Nephron progenitor cell (in vitro differentiated cells): ENCODE measurements around the gene GPR137B.

ENCODE experiments used
- DNase-seq: peaks from one replicate; pipeline ENCODE4 v3.0.0; 2021
- H3K27ac Mint-ChIP-seq: 2 replicates; pipeline ENCODE4 v1.8.0; 2021; ENCODE audit warnings: mild to moderate bottlenecking, moderate library complexity, mixed read lengths
- H3K27me3 Mint-ChIP-seq: 2 replicates; pipeline ENCODE4 v1.8.0; 2021; ENCODE audit warnings: mild to moderate bottlenecking, low read depth, mixed read lengths; ENCODE audit not compliant: poor library complexity
- H3K36me3 Mint-ChIP-seq: 2 replicates; pipeline ENCODE4 v1.8.0; 2021; ENCODE audit warnings: low read depth, mixed read lengths
- H3K4me1 Mint-ChIP-seq: 2 replicates; pipeline ENCODE4 v1.8.0; 2021; ENCODE audit warnings: mixed read lengths
- H3K4me3 Mint-ChIP-seq: 2 replicates; pipeline ENCODE4 v1.8.0; 2021; ENCODE audit warnings: mild to moderate bottlenecking, moderate library complexity, mixed read lengths
- H3K9me3 Mint-ChIP-seq: 2 replicates; pipeline ENCODE4 v1.8.0; 2021; ENCODE audit warnings: mild to moderate bottlenecking, moderate library complexity, mixed read lengths
- CTCF ChIP-seq: fragments of 200-600 bp; sonication (generic); IDR thresholded peaks from 2 replicates; pipeline ENCODE4 v1.5.0; 2021; ENCODE audit warnings: antibody characterized with exemption

Gene GPR137B

GRCh38 chr1:236103646-236104218 lies 38.6 kb upstream of the GPR137B start:
- no peaks in the 10 kb centered on the region for H3K9me3 Mint-ChIP-seq

GRCh38 chr1:236107121-236107907 lies 35.0 kb upstream of the GPR137B start:
- no peak for DNase-seq
- H3K36me3 Mint-ChIP-seq: no peaks in the 10 kb centered on the region
- TF ChIP-seq CTCF: no peak
- no peak overlapping the region for H3K4me3 Mint-ChIP-seq
- peaks cover 11% of the 10 kb centered on the region for H3K27me3 Mint-ChIP-seq
- no peaks in the 10 kb centered on the region for H3K9me3 Mint-ChIP-seq
- no peak overlapping the region for H3K27ac Mint-ChIP-seq
- H3K4me1 Mint-ChIP-seq: peaks cover 12% of the 10 kb centered on the region

More at GRCh38 chr1:236103646-236104218, 38.6 kb upstream of the GPR137B start:
- H3K4me3 Mint-ChIP-seq: no peak overlapping the region
- TF ChIP-seq CTCF: peak; percentile 87
- peak; percentile 66 for DNase-seq
- H3K27me3 Mint-ChIP-seq: peaks cover 8% of the 10 kb centered on the region
- H3K36me3 Mint-ChIP-seq: no peaks in the 10 kb centered on the region
- H3K27ac Mint-ChIP-seq: no peak overlapping the region
- H3K4me1 Mint-ChIP-seq: peaks cover 5% of the 10 kb centered on the region

DNA sequence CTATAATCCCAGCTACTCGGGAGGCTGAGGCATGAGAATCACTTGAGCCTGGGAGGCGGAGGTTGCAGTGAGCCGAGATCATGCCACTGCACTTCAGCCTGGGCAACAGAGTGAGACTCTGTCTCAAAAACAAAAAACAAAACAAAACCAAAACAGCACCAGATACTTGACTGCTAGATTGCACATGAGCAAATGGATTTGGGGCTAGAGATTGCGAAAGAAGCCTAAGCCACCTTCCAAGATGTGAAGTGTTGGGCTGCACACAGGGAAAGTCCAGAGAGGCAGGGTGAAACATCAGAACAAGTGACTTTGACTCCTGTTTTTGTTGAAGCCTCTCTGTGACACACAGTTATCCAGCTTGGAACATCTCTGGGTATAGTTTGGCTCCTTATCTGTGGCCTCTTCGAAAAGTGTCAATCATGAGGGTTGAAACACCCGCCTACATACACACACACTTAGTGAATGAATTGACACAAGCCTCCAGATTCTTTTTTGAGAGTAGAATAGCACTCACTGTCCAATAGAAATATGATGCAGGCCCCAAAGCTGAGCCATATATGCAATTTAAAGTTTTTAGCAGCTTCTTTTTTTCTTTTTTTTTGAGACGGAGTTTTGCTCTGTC lies 34.2 kb upstream of the GPR137B start:
- Mint-ChIP-seq H3K27ac (no peak overlapping the region), H3K4me1 (peaks cover 16% of the 10 kb centered on the region), H3K27me3 (peaks cover 15% of the 10 kb centered on the region), H3K4me3 (no peak overlapping the region), H3K36me3 (no peaks in the 10 kb centered on the region), H3K9me3 (no peaks in the 10 kb centered on the region)
- no peak for DNase-seq
- TF ChIP-seq CTCF: no peak

- no peak for TF ChIP-seq CTCF
- no peak for DNase-seq
- no peak overlapping the region for H3K4me3 Mint-ChIP-seq
- H3K4me1 Mint-ChIP-seq: peaks cover 11% of the 10 kb centered on the region
- peaks cover 6% of the 10 kb centered on the region for H3K27me3 Mint-ChIP-seq
- no peaks in the 10 kb centered on the region for H3K9me3 Mint-ChIP-seq
- H3K36me3 Mint-ChIP-seq: no peaks in the 10 kb centered on the region
- no peak overlapping the region for H3K27ac Mint-ChIP-seq
Observed at GRCh38 chr1:236110137-236110536, 32.2 kb upstream of the GPR137B start.

DNA sequence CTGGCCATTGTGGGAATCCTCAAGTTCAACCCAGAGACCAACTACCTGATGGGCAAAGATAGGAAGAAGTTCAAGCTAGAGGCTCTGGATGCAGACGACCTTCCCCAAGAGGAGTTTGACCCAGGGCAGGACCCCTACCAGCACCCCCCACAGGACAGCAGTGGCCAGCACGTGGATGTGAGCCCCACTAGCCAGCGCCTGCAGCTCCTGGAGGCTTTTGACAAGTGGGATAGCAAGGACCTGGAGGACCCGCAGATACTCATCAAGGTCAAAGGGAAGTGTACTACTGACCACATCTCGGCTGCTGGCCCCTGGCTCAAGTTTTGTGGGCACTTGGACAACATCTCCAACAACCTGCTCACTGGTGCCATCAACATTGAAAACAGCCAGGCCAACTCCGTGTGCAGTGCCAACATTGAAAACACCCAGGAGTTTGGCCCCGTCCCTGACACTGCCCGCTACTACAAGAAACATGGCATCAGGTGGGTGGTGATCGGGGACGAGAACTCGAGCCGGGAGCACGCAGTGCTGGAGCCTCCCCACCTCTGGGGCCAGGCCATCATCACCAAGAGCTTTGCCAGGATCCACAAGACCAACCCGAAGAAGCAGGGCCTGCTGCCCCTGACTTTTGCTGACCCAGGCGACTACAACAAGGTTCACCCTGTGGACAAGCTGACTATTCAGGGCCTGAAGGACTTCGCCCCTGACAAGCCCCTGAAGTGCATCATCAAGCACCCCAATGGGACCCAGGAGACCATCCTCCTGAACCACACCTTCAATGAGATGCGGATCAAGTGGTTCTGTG lies 30.6 kb upstream of the GPR137B start:
- peaks cover 11% of the 10 kb centered on the region for H3K4me1 Mint-ChIP-seq
- peaks cover 10% of the 10 kb centered on the region for H3K27me3 Mint-ChIP-seq
- H3K4me3 Mint-ChIP-seq: no peak overlapping the region
- no peaks in the 10 kb centered on the region for H3K36me3 Mint-ChIP-seq
- no peak overlapping the region for H3K27ac Mint-ChIP-seq
- DNase-seq: no peak
- no peaks in the 10 kb centered on the region for H3K9me3 Mint-ChIP-seq
- TF ChIP-seq CTCF: no peak
